ENCODE data around the gene OGFOD1. TPM values are rescaled to one million over a fixed set of nuclear protein-coding genes. Genes with fewer than 3 reads are reported as not detected.

OGFOD1 gene
- total and polyA plus RNA-seq, 2 of the 13 experiments (the other 11 are each of a cell fraction or from before 2014, with no cell fraction given), result 35.2 to 81.3 TPM

DNA sequence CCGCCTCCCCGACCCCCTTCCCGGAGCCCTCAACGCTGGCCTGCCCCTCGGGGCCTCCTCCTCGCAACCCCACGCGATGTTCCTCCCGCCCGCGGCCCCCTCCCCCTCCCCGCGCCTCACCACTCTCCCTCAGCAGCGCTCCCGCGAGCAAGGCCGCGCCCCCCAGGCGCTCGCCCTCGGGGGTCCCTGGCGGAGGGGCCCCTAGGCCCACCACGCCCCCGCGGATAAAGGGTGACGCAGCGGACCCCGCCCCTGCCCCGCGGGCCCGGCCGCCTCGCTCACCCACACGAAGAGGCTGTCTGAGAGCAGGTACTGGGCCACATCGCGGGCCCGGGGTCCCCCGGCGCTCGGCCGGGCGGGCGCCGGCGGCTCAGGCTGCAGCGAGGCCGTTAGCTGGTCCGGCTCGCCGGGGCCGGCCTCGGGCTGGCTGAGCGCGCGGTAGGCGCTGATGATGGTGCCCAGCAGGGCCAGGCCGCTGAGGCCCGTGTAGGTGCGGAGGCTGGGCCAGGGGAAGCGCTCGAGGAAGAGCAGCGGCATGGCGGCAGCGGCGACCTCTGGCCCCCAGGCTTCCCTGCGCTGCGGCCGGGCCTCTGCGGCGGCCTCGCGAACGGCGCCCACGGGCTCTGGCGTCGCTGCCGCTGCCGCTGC, 26.4 kb upstream of the OGFOD1 start (continued):
- TF ChIP-seq, protein P1, sequence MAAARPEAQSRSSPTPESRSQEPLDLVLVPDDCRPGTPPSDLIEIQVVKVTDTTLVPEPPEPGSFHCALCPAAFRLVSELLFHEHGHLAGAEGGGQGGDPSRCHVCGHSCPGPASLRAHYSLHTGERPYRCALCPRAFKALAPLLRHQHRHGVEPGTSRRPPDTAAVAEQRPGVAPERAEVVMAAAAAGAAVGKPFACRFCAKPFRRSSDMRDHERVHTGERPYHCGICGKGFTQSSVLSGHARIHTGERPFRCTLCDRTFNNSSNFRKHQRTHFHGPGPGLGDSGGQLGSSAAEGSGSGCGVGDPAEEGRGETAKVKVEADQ (CRISPR knock-in tag; IDR thresholded peaks at IDR 0.05; ENCODE audit: borderline replicate concordance), result 0 out of 2 replicates have a peak, but pooled peaks have one; percentile 50
- TF ChIP-seq, protein P2, sequence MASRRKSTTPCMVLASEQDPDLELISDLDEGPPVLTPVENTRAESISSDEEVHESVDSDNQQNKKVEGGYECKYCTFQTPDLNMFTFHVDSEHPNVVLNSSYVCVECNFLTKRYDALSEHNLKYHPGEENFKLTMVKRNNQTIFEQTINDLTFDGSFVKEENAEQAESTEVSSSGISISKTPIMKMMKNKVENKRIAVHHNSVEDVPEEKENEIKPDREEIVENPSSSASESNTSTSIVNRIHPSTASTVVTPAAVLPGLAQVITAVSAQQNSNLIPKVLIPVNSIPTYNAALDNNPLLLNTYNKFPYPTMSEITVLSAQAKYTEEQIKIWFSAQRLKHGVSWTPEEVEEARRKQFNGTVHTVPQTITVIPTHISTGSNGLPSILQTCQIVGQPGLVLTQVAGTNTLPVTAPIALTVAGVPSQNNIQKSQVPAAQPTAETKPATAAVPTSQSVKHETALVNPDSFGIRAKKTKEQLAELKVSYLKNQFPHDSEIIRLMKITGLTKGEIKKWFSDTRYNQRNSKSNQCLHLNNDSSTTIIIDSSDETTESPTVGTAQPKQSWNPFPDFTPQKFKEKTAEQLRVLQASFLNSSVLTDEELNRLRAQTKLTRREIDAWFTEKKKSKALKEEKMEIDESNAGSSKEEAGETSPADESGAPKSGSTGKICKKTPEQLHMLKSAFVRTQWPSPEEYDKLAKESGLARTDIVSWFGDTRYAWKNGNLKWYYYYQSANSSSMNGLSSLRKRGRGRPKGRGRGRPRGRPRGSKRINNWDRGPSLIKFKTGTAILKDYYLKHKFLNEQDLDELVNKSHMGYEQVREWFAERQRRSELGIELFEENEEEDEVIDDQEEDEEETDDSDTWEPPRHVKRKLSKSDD (CRISPR knock-in tag; IDR thresholded peaks at IDR 0.05; ENCODE audit: low read depth), result 0 out of 2 replicates have a peak, but pooled peaks have one; percentile 39
- TF ChIP-seq, protein P3, sequence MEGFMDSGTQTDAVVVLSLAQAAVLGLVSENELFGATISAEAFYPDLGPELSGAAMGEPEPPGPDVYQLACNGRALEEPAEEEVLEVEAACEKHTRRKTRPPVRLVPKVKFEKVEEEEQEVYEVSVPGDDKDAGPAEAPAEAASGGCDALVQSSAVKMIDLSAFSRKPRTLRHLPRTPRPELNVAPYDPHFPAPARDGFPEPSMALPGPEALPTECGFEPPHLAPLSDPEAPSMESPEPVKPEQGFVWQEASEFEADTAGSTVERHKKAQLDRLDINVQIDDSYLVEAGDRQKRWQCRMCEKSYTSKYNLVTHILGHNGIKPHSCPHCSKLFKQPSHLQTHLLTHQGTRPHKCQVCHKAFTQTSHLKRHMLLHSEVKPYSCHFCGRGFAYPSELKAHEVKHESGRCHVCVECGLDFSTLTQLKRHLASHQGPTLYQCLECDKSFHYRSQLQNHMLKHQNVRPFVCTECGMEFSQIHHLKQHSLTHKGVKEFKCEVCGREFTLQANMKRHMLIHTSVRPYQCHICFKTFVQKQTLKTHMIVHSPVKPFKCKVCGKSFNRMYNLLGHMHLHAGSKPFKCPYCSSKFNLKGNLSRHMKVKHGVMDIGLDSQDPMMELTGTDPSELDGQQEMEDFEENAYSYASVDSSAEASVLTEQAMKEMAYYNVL (CRISPR knock-in tag; IDR thresholded peaks at IDR 0.05; ENCODE audit: borderline replicate concordance), result 0 out of 2 replicates have a peak, but pooled peaks have one; percentile 31
- TF ChIP-seq ZSCAN12 (CRISPR knock-in tag; IDR thresholded peaks at IDR 0.05) (peak; percentile 51; the same call in 1 of the 2 replicates), SATB2 (CRISPR knock-in tag; IDR thresholded peaks at IDR 0.05) (peak; percentile 27; the same call in 1 of the 2 replicates), AGO2 (optimal IDR thresholded peaks at IDR 0.05; ENCODE audit: low read depth, low read length) (peak; percentile 87), ZNF382 (CRISPR knock-in tag; IDR thresholded peaks at IDR 0.05; ENCODE audit: borderline replicate concordance) (no peak), ZNF451 (CRISPR knock-in tag; IDR thresholded peaks at IDR 0.05) (0 out of 2 replicates have a peak, but pooled peaks have one; percentile 21), PHF8 (CRISPR knock-in tag; IDR thresholded peaks at IDR 0.05) (peak; percentile 78), NONO (IDR thresholded peaks at IDR 0.05) (no peak), NONO (CRISPR knock-in tag; conservative IDR thresholded peaks at IDR 0.05) (peak; percentile 11; the same call in 1 of the 2 replicates), ZNF749 (CRISPR knock-in tag; IDR thresholded peaks at IDR 0.05; ENCODE audit: borderline replicate concordance) (peak; percentile 59; the same call in 1 of the 2 replicates), JUN (CRISPR knock-in tag; IDR thresholded peaks at IDR 0.05) (0 out of 2 replicates have a peak, but pooled peaks have one; percentile 39)
- TF ChIP-seq, protein P4, sequence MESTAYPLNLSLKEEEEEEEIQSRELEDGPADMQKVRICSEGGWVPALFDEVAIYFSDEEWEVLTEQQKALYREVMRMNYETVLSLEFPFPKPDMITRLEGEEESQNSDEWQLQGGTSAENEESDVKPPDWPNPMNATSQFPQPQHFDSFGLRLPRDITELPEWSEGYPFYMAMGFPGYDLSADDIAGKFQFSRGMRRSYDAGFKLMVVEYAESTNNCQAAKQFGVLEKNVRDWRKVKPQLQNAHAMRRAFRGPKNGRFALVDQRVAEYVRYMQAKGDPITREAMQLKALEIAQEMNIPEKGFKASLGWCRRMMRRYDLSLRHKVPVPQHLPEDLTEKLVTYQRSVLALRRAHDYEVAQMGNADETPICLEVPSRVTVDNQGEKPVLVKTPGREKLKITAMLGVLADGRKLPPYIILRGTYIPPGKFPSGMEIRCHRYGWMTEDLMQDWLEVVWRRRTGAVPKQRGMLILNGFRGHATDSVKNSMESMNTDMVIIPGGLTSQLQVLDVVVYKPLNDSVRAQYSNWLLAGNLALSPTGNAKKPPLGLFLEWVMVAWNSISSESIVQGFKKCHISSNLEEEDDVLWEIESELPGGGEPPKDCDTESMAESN (CRISPR knock-in tag; conservative IDR thresholded peaks at IDR 0.05), result no peak
- TF ChIP-seq, protein P5, sequence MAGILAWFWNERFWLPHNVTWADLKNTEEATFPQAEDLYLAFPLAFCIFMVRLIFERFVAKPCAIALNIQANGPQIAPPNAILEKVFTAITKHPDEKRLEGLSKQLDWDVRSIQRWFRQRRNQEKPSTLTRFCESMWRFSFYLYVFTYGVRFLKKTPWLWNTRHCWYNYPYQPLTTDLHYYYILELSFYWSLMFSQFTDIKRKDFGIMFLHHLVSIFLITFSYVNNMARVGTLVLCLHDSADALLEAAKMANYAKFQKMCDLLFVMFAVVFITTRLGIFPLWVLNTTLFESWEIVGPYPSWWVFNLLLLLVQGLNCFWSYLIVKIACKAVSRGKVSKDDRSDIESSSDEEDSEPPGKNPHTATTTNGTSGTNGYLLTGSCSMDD (CRISPR knock-in tag; IDR thresholded peaks at IDR 0.05), result peak; percentile 17; the same call in 1 of the 2 replicates
- TF ChIP-seq, protein P6, sequence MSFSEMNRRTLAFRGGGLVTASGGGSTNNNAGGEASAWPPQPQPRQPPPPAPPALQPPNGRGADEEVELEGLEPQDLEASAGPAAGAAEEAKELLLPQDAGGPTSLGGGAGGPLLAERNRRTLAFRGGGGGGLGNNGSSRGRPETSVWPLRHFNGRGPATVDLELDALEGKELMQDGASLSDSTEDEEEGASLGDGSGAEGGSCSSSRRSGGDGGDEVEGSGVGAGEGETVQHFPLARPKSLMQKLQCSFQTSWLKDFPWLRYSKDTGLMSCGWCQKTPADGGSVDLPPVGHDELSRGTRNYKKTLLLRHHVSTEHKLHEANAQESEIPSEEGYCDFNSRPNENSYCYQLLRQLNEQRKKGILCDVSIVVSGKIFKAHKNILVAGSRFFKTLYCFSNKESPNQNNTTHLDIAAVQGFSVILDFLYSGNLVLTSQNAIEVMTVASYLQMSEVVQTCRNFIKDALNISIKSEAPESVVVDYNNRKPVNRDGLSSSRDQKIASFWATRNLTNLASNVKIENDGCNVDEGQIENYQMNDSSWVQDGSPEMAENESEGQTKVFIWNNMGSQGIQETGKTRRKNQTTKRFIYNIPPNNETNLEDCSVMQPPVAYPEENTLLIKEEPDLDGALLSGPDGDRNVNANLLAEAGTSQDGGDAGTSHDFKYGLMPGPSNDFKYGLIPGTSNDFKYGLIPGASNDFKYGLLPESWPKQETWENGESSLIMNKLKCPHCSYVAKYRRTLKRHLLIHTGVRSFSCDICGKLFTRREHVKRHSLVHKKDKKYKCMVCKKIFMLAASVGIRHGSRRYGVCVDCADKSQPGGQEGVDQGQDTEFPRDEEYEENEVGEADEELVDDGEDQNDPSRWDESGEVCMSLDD (CRISPR knock-in tag; IDR thresholded peaks at IDR 0.05; ENCODE audit: borderline replicate concordance), result 0 out of 2 replicates have a peak, but pooled peaks have one; percentile 62

Measured in HepG2 (cell line).